SK-MEL-5 (cell line): ENCODE measurements around the gene SNF8. TPM values are rescaled to one million over a fixed set of nuclear protein-coding genes. Genes with fewer than 3 reads are reported as not detected.
"Not testable (repeated sequence)": the region's sequence is repeated elsewhere in the genome, so short reads cannot be mapped to it uniquely, and the experiment has no call there.

Source experiments
- DNase-seq: peaks from one replicate; pipeline ENCODE4 v3.0.0-alpha.2; 2016; ENCODE audit warnings: low read depth, low spot score
- in situ Hi-C: cut with HindIII; loops from 2 replicates; pipeline ENCODE4 v1.10.0; 2016; ENCODE audit warnings: low sequenced_read_pairs, high pct_unique_total_duplicates, low pct_unique_long_range_greater_than_20kb
- total RNA-seq: library from RNA; depleted of rRNA; stranded (reverse); fragments of >200 nt; shearing (Covaris generic); gene quantifications from 2 replicates; pipeline ENCODE4 v1.2.3, GENCODE V29; 2014

The SNF8 gene
- total RNA-seq, 1 experiment from 2014 or later, result 132 TPM

GRCh38 chr17:48951572-48951971 is 6.9 kb upstream of the SNF8 start:
- in situ Hi-C loops, result no loop called here
- no peak for DNase-seq

GRCh38 chr17:48945261-48945651 is 614 bp upstream of the SNF8 start:
- in situ Hi-C loops, DNase-seq: not testable (repeated sequence)

- in situ Hi-C loops, result no loop called here
- DNase-seq, result no peak
Measured at GRCh38 chr17:48933035-48933434, 11.6 kb downstream of the SNF8 start.

- in situ Hi-C loops, result no loop called here
- no peak for DNase-seq
Measured at GRCh38 chr17:48930435-48930873, 14.2 kb downstream of the SNF8 start.

- no peak for DNase-seq
- in situ Hi-C loops, result no loop called here
Measured at GRCh38 chr17:48929812-48930165, 14.9 kb downstream of the SNF8 start.

- no peak for DNase-seq
- in situ Hi-C loops, result no loop called here
Measured at GRCh38 chr17:48928876-48929811, 15.5 kb downstream of the SNF8 start.

GRCh38 chr17:48927978-48928745 is 16.5 kb downstream of the SNF8 start:
- in situ Hi-C loops, result no loop called here
- no peak for DNase-seq

- no peak for DNase-seq
- in situ Hi-C loops, result no loop called here
Measured at GRCh38 chr17:48925991-48926342, 18.7 kb downstream of the SNF8 start.

GRCh38 chr17:48925251-48925990 is 19.2 kb downstream of the SNF8 start:
- in situ Hi-C loops, result no loop called here
- no peak for DNase-seq

GRCh38 chr17:48915459-48916282 is 29.0 kb downstream of the SNF8 start:
- no peak for DNase-seq
- in situ Hi-C loops, result no loop called here

GRCh38 chr17:48912476-48912875 is 32.2 kb downstream of the SNF8 start:
- in situ Hi-C loops, result no loop called here
- DNase-seq, result no peak

GRCh38 chr17:48910370-48910769 is 34.3 kb downstream of the SNF8 start:
- peak; percentile 83 for DNase-seq
- in situ Hi-C loops, result no loop called here

- in situ Hi-C loops, result no loop called here
- DNase-seq, result no peak
Measured at GRCh38 chr17:48909783-48910182, 34.9 kb downstream of the SNF8 start.

- DNase-seq, result peak; percentile 92
- in situ Hi-C loops, result no loop called here
Measured at GRCh38 chr17:48908853-48909394, 35.7 kb downstream of the SNF8 start.

- in situ Hi-C loops, result no loop called here
- DNase-seq, result peak; percentile 95
Measured at GRCh38 chr17:48908047-48908843, 36.4 kb downstream of the SNF8 start, which contains the start of gene UBE2Z. UBE2Z (plus strand) TSS chr17:48908407; CDS start chr17:48908504, 97 bp downstream.

GRCh38 chr17:48907713-48908046 is 37.0 kb downstream of the SNF8 start:
- DNase-seq, result peak; percentile 49
- in situ Hi-C loops, result no loop called here
